ENCODE data around the gene KRTAP4-8.
A peak's percentile ranks its signal among the peaks of the same experiment; 100 is the strongest.
"Not testable (repeated sequence)": the region's sequence is repeated elsewhere in the genome, so short reads cannot be mapped to it uniquely, and the experiment has no call there.

The KRTAP4-8 gene

GRCh38 chr17:41098042-41098441, at the start of gene KRTAP4-8:
TSS of gene KRTAP4-8 (minus strand) at chr17:41098142. CDS start at chr17:41098084, 58 bp downstream.
- Mint-ChIP-seq H3K4me3 (no peak within 1 kb of the TSS), H3K27ac (peak within 1 kb of the TSS; percentile 52), H3K9me3 (ENCODE audit: low read depth) (no peaks in the 10 kb centered on the region), H3K36me3 (peaks cover 1% of the 10 kb centered on the region), H3K27me3 (peaks cover 7% of the 10 kb centered on the region), H3K4me1 (ENCODE audit: low read depth) (peaks cover 9% of the 10 kb centered on the region)

- Mint-ChIP-seq H3K27ac (no peak overlapping the region), H3K27me3 (no peaks in the 10 kb centered on the region), H3K4me1 (ENCODE audit: low read depth) (no peaks in the 10 kb centered on the region), H3K4me3 (no peak overlapping the region), H3K9me3 (ENCODE audit: low read depth) (peaks cover 21% of the 10 kb centered on the region), H3K36me3 (peaks cover 16% of the 10 kb centered on the region)
These were observed 47.3 kb upstream of the KRTAP4-8 start for GRCh38 chr17:41145261-41145660.

- H3K9me3 Mint-ChIP-seq (ENCODE audit: low read depth), result peaks cover 21% of the 10 kb centered on the region
These were observed 46.9 kb upstream of the KRTAP4-8 start for GRCh38 chr17:41144846-41145245.

GRCh38 chr17:41141361-41141760, 43.4 kb upstream of the KRTAP4-8 start:
- H3K27ac Mint-ChIP-seq, result no peak overlapping the region
- H3K4me3 Mint-ChIP-seq, result no peak overlapping the region
- peaks cover 27% of the 10 kb centered on the region for H3K9me3 Mint-ChIP-seq (ENCODE audit: low read depth)
- no peaks in the 10 kb centered on the region for H3K4me1 Mint-ChIP-seq (ENCODE audit: low read depth)
- H3K27me3 Mint-ChIP-seq, result no peaks in the 10 kb centered on the region
- H3K36me3 Mint-ChIP-seq, result peaks cover 18% of the 10 kb centered on the region

More at GRCh38 chr17:41144846-41145245, 46.9 kb upstream of the KRTAP4-8 start:
- H3K4me3 Mint-ChIP-seq, result no peak overlapping the region
- H3K27me3 Mint-ChIP-seq, result no peaks in the 10 kb centered on the region
- H3K27ac Mint-ChIP-seq, result no peak overlapping the region
- H3K4me1 Mint-ChIP-seq (ENCODE audit: low read depth), result no peaks in the 10 kb centered on the region
- H3K36me3 Mint-ChIP-seq, result peaks cover 16% of the 10 kb centered on the region

- peaks cover 28% of the 10 kb centered on the region for H3K9me3 Mint-ChIP-seq (ENCODE audit: low read depth)
- no peak within 1 kb of the TSS for H3K4me3 Mint-ChIP-seq
- H3K27me3 Mint-ChIP-seq, result no peaks in the 10 kb centered on the region
- H3K36me3 Mint-ChIP-seq, result peaks cover 18% of the 10 kb centered on the region
- H3K4me1 Mint-ChIP-seq (ENCODE audit: low read depth), result no peaks in the 10 kb centered on the region
- H3K27ac Mint-ChIP-seq, result no peak within 1 kb of the TSS
These were observed 42.6 kb upstream of the KRTAP4-8 start, which contains the start of gene KRTAP4-6 for GRCh38 chr17:41140360-41141131. TSS of gene KRTAP4-6 (minus strand) at chr17:41140544. CDS start at chr17:41140487, 57 bp downstream.

GRCh38 chr17:41139865-41140264, 41.9 kb upstream of the KRTAP4-8 start:
- not testable (repeated sequence) for H3K4me3 Mint-ChIP-seq; H3K4me1 Mint-ChIP-seq (ENCODE audit: low read depth); H3K27me3 Mint-ChIP-seq; H3K27ac Mint-ChIP-seq
- Mint-ChIP-seq H3K9me3 (ENCODE audit: low read depth) (peaks cover 28% of the 10 kb centered on the region), H3K36me3 (peaks cover 18% of the 10 kb centered on the region)

- H3K27ac Mint-ChIP-seq, result peak overlapping the region; percentile 36
- H3K4me3 Mint-ChIP-seq, result peak overlapping the region; percentile 33
- H3K36me3 Mint-ChIP-seq, result no peaks in the 10 kb centered on the region
These were observed 36.2 kb upstream of the KRTAP4-8 start for GRCh38 chr17:41133880-41134735.

GRCh38 chr17:41131979-41132378, 34.0 kb upstream of the KRTAP4-8 start:
- H3K27ac Mint-ChIP-seq, result no peak overlapping the region
- peaks cover 3% of the 10 kb centered on the region for H3K9me3 Mint-ChIP-seq (ENCODE audit: low read depth)
- no peak overlapping the region for H3K4me3 Mint-ChIP-seq
- peaks cover 47% of the 10 kb centered on the region for H3K4me1 Mint-ChIP-seq (ENCODE audit: low read depth)
- no peaks in the 10 kb centered on the region for H3K36me3 Mint-ChIP-seq
- no peaks in the 10 kb centered on the region for H3K27me3 Mint-ChIP-seq

More at GRCh38 chr17:41133880-41134735, 36.2 kb upstream of the KRTAP4-8 start:
- H3K4me1 Mint-ChIP-seq (ENCODE audit: low read depth), result peaks cover 34% of the 10 kb centered on the region
- no peaks in the 10 kb centered on the region for H3K27me3 Mint-ChIP-seq
- peaks cover 7% of the 10 kb centered on the region for H3K9me3 Mint-ChIP-seq (ENCODE audit: low read depth)

- H3K27ac Mint-ChIP-seq, result no peak overlapping the region
- H3K27me3 Mint-ChIP-seq, result no peaks in the 10 kb centered on the region
- H3K4me1 Mint-ChIP-seq (ENCODE audit: low read depth), result peaks cover 68% of the 10 kb centered on the region
- H3K4me3 Mint-ChIP-seq, result no peak overlapping the region
- H3K9me3 Mint-ChIP-seq (ENCODE audit: low read depth), result no peaks in the 10 kb centered on the region
- H3K36me3 Mint-ChIP-seq, result no peaks in the 10 kb centered on the region
These were observed 29.4 kb upstream of the KRTAP4-8 start for GRCh38 chr17:41127371-41127770.

GRCh38 chr17:41126412-41126811, 28.5 kb upstream of the KRTAP4-8 start:
- no peaks in the 10 kb centered on the region for H3K36me3 Mint-ChIP-seq
- no peaks in the 10 kb centered on the region for H3K9me3 Mint-ChIP-seq (ENCODE audit: low read depth)
- peak overlapping the region; percentile 14 for H3K4me3 Mint-ChIP-seq
- no peak overlapping the region for H3K27ac Mint-ChIP-seq
- peaks cover 59% of the 10 kb centered on the region for H3K4me1 Mint-ChIP-seq (ENCODE audit: low read depth)
- no peaks in the 10 kb centered on the region for H3K27me3 Mint-ChIP-seq

GRCh38 chr17:41125064-41125463, 27.1 kb upstream of the KRTAP4-8 start:
- Mint-ChIP-seq H3K36me3 (no peaks in the 10 kb centered on the region), H3K27ac (no peak overlapping the region), H3K4me1 (ENCODE audit: low read depth) (peaks cover 64% of the 10 kb centered on the region), H3K9me3 (ENCODE audit: low read depth) (no peaks in the 10 kb centered on the region), H3K27me3 (no peaks in the 10 kb centered on the region), H3K4me3 (peak overlapping the region; percentile 11)

- H3K27me3 Mint-ChIP-seq; H3K36me3 Mint-ChIP-seq; H3K9me3 Mint-ChIP-seq (ENCODE audit: low read depth): not testable (repeated sequence)
- Mint-ChIP-seq H3K4me3 (peak within 1 kb of the TSS; percentile 83), H3K27ac (peak within 1 kb of the TSS; percentile 66), H3K4me1 (ENCODE audit: low read depth) (peaks cover 65% of the 10 kb centered on the region)
These were observed 26.0 kb upstream of the KRTAP4-8 start, which contains the start of gene KRTAP4-12 for GRCh38 chr17:41123991-41124371. TSS of gene KRTAP4-12 (minus strand) at chr17:41124182. CDS start at chr17:41124122, 60 bp downstream.

- H3K4me3 Mint-ChIP-seq, result peak overlapping the region; percentile 83
- peak overlapping the region; percentile 66 for H3K27ac Mint-ChIP-seq
- not testable (repeated sequence) for H3K36me3 Mint-ChIP-seq; H3K27me3 Mint-ChIP-seq; H3K9me3 Mint-ChIP-seq (ENCODE audit: low read depth)
- H3K4me1 Mint-ChIP-seq (ENCODE audit: low read depth), result peaks cover 65% of the 10 kb centered on the region
These were observed 25.5 kb upstream of the KRTAP4-8 start for GRCh38 chr17:41123292-41123990.

- Mint-ChIP-seq H3K4me3 (no peak overlapping the region), H3K4me1 (ENCODE audit: low read depth) (peaks cover 60% of the 10 kb centered on the region), H3K27ac (no peak overlapping the region), H3K27me3 (no peaks in the 10 kb centered on the region), H3K9me3 (ENCODE audit: low read depth) (no peaks in the 10 kb centered on the region), H3K36me3 (no peaks in the 10 kb centered on the region)
These were observed 23.8 kb upstream of the KRTAP4-8 start for GRCh38 chr17:41121742-41122141.

All from activated naive CD8-positive, alpha-beta T cell (primary cell).